Calu3 (cell line): Measurements from ENCODE around the gene SRF. TPM values are rescaled to one million over a fixed set of nuclear protein-coding genes. Genes with fewer than 3 reads are reported as not detected.

Experiments used
- BruUV-seq: library from RNA; stranded (reverse); fragments of 400-500 nt; replicated peaks from 2 replicates; lab custom pipeline; 2021; lab: Mats Ljungman, UMichigan
- CTCF ChIA-PET: fragments of 300-600 bp; sonication (Branson Sonifier 250); formaldehyde crosslinking; loops from one replicate; lab custom pipeline; 2022; ENCODE audit warnings: antibody characterized with exemption; lab: Charles Lee
- DNase-seq: peaks from one replicate; pipeline ENCODE4 v3.0.0; 2022
- H3K27ac Mint-ChIP-seq: one replicate; pipeline ENCODE4 v1.8.0; 2022; ENCODE audit warnings: mixed read lengths; ENCODE audit not compliant: unreplicated experiment
- H3K27me3 Mint-ChIP-seq: one replicate; pipeline ENCODE4 v1.8.0; 2022; ENCODE audit warnings: mixed read lengths; ENCODE audit not compliant: unreplicated experiment
- H3K36me3 Mint-ChIP-seq: one replicate; pipeline ENCODE4 v1.8.0; 2022; ENCODE audit warnings: mild to moderate bottlenecking, moderate library complexity, mixed read lengths; ENCODE audit not compliant: insufficient read depth, unreplicated experiment
- H3K4me1 Mint-ChIP-seq: one replicate; pipeline ENCODE4 v1.8.0; 2022; ENCODE audit warnings: mild to moderate bottlenecking, low read depth, mixed read lengths; ENCODE audit not compliant: unreplicated experiment
- H3K4me3 Mint-ChIP-seq: one replicate; pipeline ENCODE4 v1.8.0; 2022; ENCODE audit warnings: mild to moderate bottlenecking, low read depth, moderate library complexity, mixed read lengths; ENCODE audit not compliant: unreplicated experiment
- H3K9me3 Mint-ChIP-seq: one replicate; pipeline ENCODE4 v1.8.0; 2022; ENCODE audit warnings: low read depth, mixed read lengths; ENCODE audit not compliant: unreplicated experiment
- CTCF ChIP-seq: fragments of 200-600 bp; IDR thresholded peaks from one replicate; pipeline ENCODE4 v1.8.0; 2022; ENCODE audit warnings: antibody characterized with exemption; ENCODE audit not compliant: unreplicated experiment
- intact Hi-C: fragments of 100-400 bp; cut with micrococcal nuclease; formaldehyde crosslinking; loops from one replicate; pipeline ENCODE4 v1.10.0; 2022; ENCODE audit not compliant: unreplicated experiment
- total RNA-seq: library from RNA; stranded (reverse); gene quantifications from 2 replicates; pipeline ENCODE4 v1.2.3, GENCODE V29; 2022

The SRF gene
- total RNA-seq, 1 experiment from 2014 or later = 48.0 TPM

- Mint-ChIP-seq H3K4me3 (no peak overlapping the region), H3K36me3 (peaks cover 8% of the 10 kb centered on the region), H3K4me1 (no peaks in the 10 kb centered on the region), H3K9me3 (no peaks in the 10 kb centered on the region), H3K27me3 (no peaks in the 10 kb centered on the region), H3K27ac (no peak overlapping the region)
- DNase-seq = no peak
- BruUV-seq = no TSS peak
- intact Hi-C loops = no loop called here
- CTCF ChIA-PET = no interaction called here
- no peak for TF ChIP-seq CTCF
Observed at GRCh38 chr6:43196337-43196736, 25.3 kb downstream of the SRF start.

- DNase-seq = no peak
- Mint-ChIP-seq H3K36me3 (no peaks in the 10 kb centered on the region), H3K4me3 (no peak overlapping the region), H3K9me3 (no peaks in the 10 kb centered on the region), H3K27ac (no peak overlapping the region), H3K4me1 (no peaks in the 10 kb centered on the region), H3K27me3 (no peaks in the 10 kb centered on the region)
- CTCF ChIA-PET = no interaction called here
- intact Hi-C loops = no loop called here
- BruUV-seq = no TSS peak
- no peak for TF ChIP-seq CTCF
Observed at GRCh38 chr6:43199912-43200311, 28.8 kb downstream of the SRF start.

GRCh38 chr6:43200541-43200940 lies 29.5 kb downstream of the SRF start:
- CTCF ChIA-PET = no interaction called here
- no peak overlapping the region for H3K27ac Mint-ChIP-seq

GRCh38 chr6:43202451-43202850 lies 31.4 kb downstream of the SRF start:
- no peaks in the 10 kb centered on the region for H3K27me3 Mint-ChIP-seq
- no peak overlapping the region for H3K4me3 Mint-ChIP-seq
- intact Hi-C loops = no loop called here
- H3K36me3 Mint-ChIP-seq = no peaks in the 10 kb centered on the region
- no peak overlapping the region for H3K27ac Mint-ChIP-seq
- no peak for DNase-seq
- BruUV-seq = no TSS peak
- CTCF ChIA-PET = no interaction called here
- no peaks in the 10 kb centered on the region for H3K4me1 Mint-ChIP-seq
- no peaks in the 10 kb centered on the region for H3K9me3 Mint-ChIP-seq
- no peak for TF ChIP-seq CTCF

More at GRCh38 chr6:43200541-43200940, 29.5 kb downstream of the SRF start:
- TF ChIP-seq CTCF = no peak
- H3K36me3 Mint-ChIP-seq = no peaks in the 10 kb centered on the region
- H3K27me3 Mint-ChIP-seq = no peaks in the 10 kb centered on the region
- no peak overlapping the region for H3K4me3 Mint-ChIP-seq
- DNase-seq = no peak
- no TSS peak for BruUV-seq
- intact Hi-C loops = no loop called here
- H3K4me1 Mint-ChIP-seq = no peaks in the 10 kb centered on the region
- no peaks in the 10 kb centered on the region for H3K9me3 Mint-ChIP-seq
